ENCODE data around the gene TMEM256. TPM values are rescaled to one million over a fixed set of nuclear protein-coding genes. Genes with fewer than 3 reads are reported as not detected.

TMEM256 gene
- total RNA-seq, 1 experiment from 2014 or later = 151 TPM

- no peak overlapping the region for H4K5ac ChIP-seq (ENCODE audit: insufficient read length, low read depth, low read length)
- no peak overlapping the region for H2AFZ ChIP-seq (ENCODE audit: low read length)
- H3K36me3 Mint-ChIP-seq (ENCODE audit: insufficient read depth in 1 of 3, low read depth in 3 of 3) = no peaks in the 10 kb centered on the region
- no peak overlapping the region; a peak in 1 of 7 replicates for H3K27ac Mint-ChIP-seq
- H4K91ac ChIP-seq (ENCODE audit: insufficient read length, low read depth, low read length) = no peak overlapping the region
- no peak overlapping the region for H3K4ac ChIP-seq (ENCODE audit: low read depth, low read length)
- H3K27me3 Mint-ChIP-seq (ENCODE audit: low read depth) = peaks cover 10% of the 10 kb centered on the region
- H3K18ac ChIP-seq (ENCODE audit: insufficient read length, low read depth, low read length) = no peak overlapping the region
- H3K9ac ChIP-seq (ENCODE audit: extremely low read depth, insufficient read length, low read length) = no peak overlapping the region
- no CpG with 5 or more reads among the region's 8 CpGs for WGBS (ENCODE audit: extremely low coverage, insufficient read length, low lambda C conversion rate)
- no peak overlapping the region for H2BK15ac ChIP-seq (ENCODE audit: low read depth, low read length)
- no peaks in the 10 kb centered on the region for H4K20me1 ChIP-seq (ENCODE audit: control insufficient read depth, insufficient read depth, insufficient read length)
- no peaks in the 10 kb centered on the region for H3K23me2 ChIP-seq (ENCODE audit: insufficient read length, low read depth, low read length, poor library complexity, severe bottlenecking)
- no peaks in the 10 kb centered on the region for H3K9me3 ChIP-seq (ENCODE audit: control insufficient read depth, low read depth, low read length)
- no peak overlapping the region for H3K14ac ChIP-seq (ENCODE audit: insufficient read depth, low read length)
- H3K23ac ChIP-seq (ENCODE audit: insufficient read length, low read depth, low read length) = no peak overlapping the region
- no peaks in the 10 kb centered on the region for H3K4me1 ChIP-seq (ENCODE audit: insufficient read depth, low read length)
- no peaks in the 10 kb centered on the region for H3K79me2 ChIP-seq (ENCODE audit: insufficient read depth, low read length)
- H2BK5ac ChIP-seq (ENCODE audit: insufficient read length, low read length) = no peak overlapping the region
- no peak overlapping the region for H4K8ac ChIP-seq (replicated peaks; ENCODE audit: insufficient read length, low read depth, low read length)
- H2BK20ac ChIP-seq (ENCODE audit: low read depth, low read length, poor library complexity, severe bottlenecking) = no peak overlapping the region
- no peak overlapping the region for H3K56ac ChIP-seq (ENCODE audit: insufficient read length, low read depth, low read length)
- H3K27me3 ChIP-seq (ENCODE audit: insufficient read depth, low read length) = no peaks in the 10 kb centered on the region
- no peak overlapping the region for H3K27ac ChIP-seq (ENCODE audit: insufficient read length, low read depth, low read length)
- no peak overlapping the region for H3K4me2 ChIP-seq (ENCODE audit: insufficient read depth, insufficient read length, low read length)
- H3K4me3 Mint-ChIP-seq = no peak overlapping the region
- H3K9me3 Mint-ChIP-seq = no peaks in the 10 kb centered on the region; a peak in 1 of 5 replicates
- H3K4me1 Mint-ChIP-seq = peaks cover 0 to 2% of the 10 kb centered on the region in 2 experiments; a peak in 2 of 4 replicates
- H2BK120ac ChIP-seq (ENCODE audit: low read depth, low read length, poor library complexity, severe bottlenecking) = no peak overlapping the region
- no peaks in the 10 kb centered on the region for H3K79me1 ChIP-seq (ENCODE audit: insufficient read depth, low read depth, low read length, poor library complexity, severe bottlenecking)
- DNase-seq = no peak
- H3T11ph ChIP-seq (ENCODE audit: low read length) = no peak overlapping the region
- TF ChIP-seq CTCF (conservative IDR thresholded peaks at IDR 0.05) = no peak
- H2AK5ac ChIP-seq (ENCODE audit: insufficient read length, low read length) = no peak overlapping the region
- no peak overlapping the region for H2BK12ac ChIP-seq (ENCODE audit: insufficient read length, low read depth, low read length)
These were observed 21.9 kb upstream of the TMEM256 start for GRCh38 chr17:7425756-7426155.

Data from H9 (cell line).